H9 (cell line): ENCODE data around the gene RPS6KB2. TPM values are rescaled to one million over a fixed set of nuclear protein-coding genes. Genes with fewer than 3 reads are reported as not detected.

Experiments
- DNase-seq: peaks from one replicate; pipeline ENCODE4 v3.0.0-alpha.2; 2017
- H2AFZ ChIP-seq: one replicate; pipeline ENCODE4 v1.6.1; 2013; ENCODE audit warnings: mild to moderate bottlenecking, low read length, control low read depth, moderate library complexity
- H2AK5ac ChIP-seq: 2 replicates; pipeline ENCODE4 v1.6.1; 2013; ENCODE audit warnings: low read length, control low read depth, mixed read lengths; ENCODE audit not compliant: insufficient read length
- H2BK120ac ChIP-seq: one replicate; pipeline ENCODE4 v1.6.1; 2013; ENCODE audit warnings: low read depth, mild to moderate bottlenecking, low read length, control low read depth, inconsistent platforms; ENCODE audit not compliant: poor library complexity, severe bottlenecking
- H2BK12ac ChIP-seq: 2 replicates; pipeline ENCODE4 v1.6.1; 2013; ENCODE audit warnings: low read length, control low read depth, mixed read lengths, low read depth; ENCODE audit not compliant: insufficient read length
- H2BK15ac ChIP-seq: 2 replicates; pipeline ENCODE4 v1.6.1; 2013; ENCODE audit warnings: low read depth, low read length, control low read depth
- H2BK20ac ChIP-seq: one replicate; pipeline ENCODE4 v1.6.1; 2013; ENCODE audit warnings: low read depth, mild to moderate bottlenecking, low read length, control low read depth, inconsistent platforms; ENCODE audit not compliant: poor library complexity, severe bottlenecking
- H2BK5ac ChIP-seq: 2 replicates; pipeline ENCODE4 v1.6.1; 2013; ENCODE audit warnings: low read length, control low read depth, mixed read lengths; ENCODE audit not compliant: insufficient read length
- H3K14ac ChIP-seq: 2 replicates; pipeline ENCODE4 v1.6.1; 2013; ENCODE audit warnings: low read length, control low read depth; ENCODE audit not compliant: insufficient read depth
- H3K18ac ChIP-seq: 2 replicates; pipeline ENCODE4 v1.6.1; 2013; ENCODE audit warnings: low read depth, mild to moderate bottlenecking, mixed read lengths, low read length, control low read depth; ENCODE audit not compliant: insufficient read length
- H3K23ac ChIP-seq: 2 replicates; pipeline ENCODE4 v1.6.1; 2013; ENCODE audit warnings: low read length, control low read depth, mixed read lengths, low read depth; ENCODE audit not compliant: insufficient read length
- H3K23me2 ChIP-seq: 2 replicates; pipeline ENCODE4 v1.6.1; 2013; ENCODE audit warnings: low read depth, mild to moderate bottlenecking, mixed read lengths, low read length, control low read depth; ENCODE audit not compliant: insufficient read length, poor library complexity, severe bottlenecking
- H3K27ac ChIP-seq: 2 replicates; pipeline ENCODE4 v1.5.1; 2013; ENCODE audit warnings: low read length, control low read depth, mixed read lengths, low read depth; ENCODE audit not compliant: insufficient read length
- H3K27me3 ChIP-seq: 2 replicates; pipeline ENCODE4 v1.6.1; 2013; ENCODE audit warnings: low read length, control low read depth, inconsistent platforms; ENCODE audit not compliant: insufficient read depth
- H3K4ac ChIP-seq: 2 replicates; pipeline ENCODE4 v1.6.1; 2013; ENCODE audit warnings: low read depth, mild to moderate bottlenecking, control low read depth, inconsistent platforms, low read length, moderate library complexity
- H3K4me1 ChIP-seq: 2 replicates; pipeline ENCODE4 v1.6.1; 2013; ENCODE audit warnings: low read length, control low read depth, inconsistent platforms; ENCODE audit not compliant: insufficient read depth
- H3K4me2 ChIP-seq: 2 replicates; pipeline ENCODE4 v1.6.1; 2013; ENCODE audit warnings: low read length, control low read depth, mixed read lengths; ENCODE audit not compliant: insufficient read length, insufficient read depth
- H3K56ac ChIP-seq: 2 replicates; pipeline ENCODE4 v1.6.1; 2013; ENCODE audit warnings: low read depth, mild to moderate bottlenecking, mixed read lengths, low read length, control low read depth; ENCODE audit not compliant: insufficient read length
- H3K79me1 ChIP-seq: 2 replicates; pipeline ENCODE4 v1.6.1; 2013; ENCODE audit warnings: low read depth, mild to moderate bottlenecking, moderate library complexity, low read length, control low read depth, inconsistent platforms; ENCODE audit not compliant: insufficient read depth, poor library complexity, severe bottlenecking
- H3K79me2 ChIP-seq: 2 replicates; pipeline ENCODE4 v1.6.1; 2013; ENCODE audit warnings: low read length, control low read depth, inconsistent platforms; ENCODE audit not compliant: insufficient read depth
- H3K9ac ChIP-seq: 2 replicates; pipeline ENCODE4 v1.6.1; 2013; ENCODE audit warnings: low read length, control low read depth, mixed read lengths; ENCODE audit not compliant: insufficient read length; ENCODE audit errors: extremely low read depth
- H3K9me3 ChIP-seq: one replicate; pipeline ENCODE4 v1.6.1; 2013; ENCODE audit warnings: low read depth, low read length, inconsistent platforms; ENCODE audit not compliant: control insufficient read depth
- H3T11ph ChIP-seq: one replicate; pipeline ENCODE4 v1.6.1; 2013; ENCODE audit warnings: mild to moderate bottlenecking, low read length, control low read depth, inconsistent platforms
- H4K20me1 ChIP-seq: one replicate; pipeline ENCODE4 v1.6.1; 2013; ENCODE audit not compliant: control insufficient read depth, insufficient read length, insufficient read depth
- H4K5ac ChIP-seq: 2 replicates; pipeline ENCODE4 v1.6.1; 2013; ENCODE audit warnings: low read depth, mild to moderate bottlenecking, mixed read lengths, low read length, control low read depth; ENCODE audit not compliant: insufficient read length
- H4K8ac ChIP-seq: replicated peaks from 2 replicates; pipeline ENCODE4 v1.6.1; 2013; ENCODE audit warnings: low read length, control low read depth, mixed read lengths, low read depth; ENCODE audit not compliant: insufficient read length
- H4K91ac ChIP-seq: 2 replicates; pipeline ENCODE4 v1.6.1; 2013; ENCODE audit warnings: low read depth, mild to moderate bottlenecking, moderate library complexity, mixed read lengths, low read length, control low read depth; ENCODE audit not compliant: insufficient read length
- H3K27ac Mint-ChIP-seq, 3 experiments: 2 replicates in 2 of 3; 3 replicates in 1 of 3; pipeline ENCODE4 v1.8.0; 2020 to 2021; ENCODE audit warnings: mixed read lengths in 3 of 3, mild to moderate bottlenecking in 1 of 3, moderate library complexity in 1 of 3
- H3K27me3 Mint-ChIP-seq: 2 replicates; pipeline ENCODE4 v1.8.0; 2021; ENCODE audit warnings: low read depth, mild to moderate bottlenecking, moderate library complexity, mixed read lengths
- H3K36me3 Mint-ChIP-seq, 3 experiments: 2 replicates in 2 of 3; 3 replicates in 1 of 3; pipeline ENCODE4 v1.8.0; 2020 to 2021; ENCODE audit warnings: low read depth in 3 of 3, mixed read lengths in 3 of 3; ENCODE audit not compliant: insufficient read depth in 1 of 3
- H3K4me1 Mint-ChIP-seq, 2 experiments: 2 replicates each; pipeline ENCODE4 v1.8.0; 2020; ENCODE audit warnings: mixed read lengths in 2 of 2
- H3K4me3 Mint-ChIP-seq, 2 experiments: 2 replicates in 1 of 2; 3 replicates in 1 of 2; pipeline ENCODE4 v1.8.0; 2020 to 2021; ENCODE audit warnings: mild to moderate bottlenecking in 2 of 2, mixed read lengths in 2 of 2, moderate library complexity in 1 of 2
- H3K9me3 Mint-ChIP-seq, 2 experiments: 2 replicates in 1 of 2; 3 replicates in 1 of 2; pipeline ENCODE4 v1.8.0; 2020; ENCODE audit warnings: mild to moderate bottlenecking in 2 of 2, mixed read lengths in 2 of 2, moderate library complexity in 1 of 2
- CTCF ChIP-seq: fragments of 200-600 bp; sonication (generic); conservative IDR thresholded peaks from 3 replicates; pipeline ENCODE4 v1.8.0; 2021; ENCODE audit warnings: antibody characterized with exemption, mild to moderate bottlenecking
- WGBS: extraction: QIAGEN DNeasy Blood & Tissue Kit; methylation state at CpG from one replicate; pipeline ENCODE4 v1.1.7; 2013; ENCODE audit warnings: missing lambda C conversion rate, low lambda C conversion rate, mixed read lengths; ENCODE audit not compliant: insufficient read length; ENCODE audit errors: extremely low coverage; 5-methylcytosine and 5-hydroxymethylcytosine counted together
- total RNA-seq: library from RNA; stranded (reverse); gene quantifications from 2 replicates; pipeline ENCODE4 v1.2.1, GENCODE V29; 2021

RPS6KB2 gene
- total RNA-seq, 1 experiment from 2014 or later, result 51.7 TPM

DNA sequence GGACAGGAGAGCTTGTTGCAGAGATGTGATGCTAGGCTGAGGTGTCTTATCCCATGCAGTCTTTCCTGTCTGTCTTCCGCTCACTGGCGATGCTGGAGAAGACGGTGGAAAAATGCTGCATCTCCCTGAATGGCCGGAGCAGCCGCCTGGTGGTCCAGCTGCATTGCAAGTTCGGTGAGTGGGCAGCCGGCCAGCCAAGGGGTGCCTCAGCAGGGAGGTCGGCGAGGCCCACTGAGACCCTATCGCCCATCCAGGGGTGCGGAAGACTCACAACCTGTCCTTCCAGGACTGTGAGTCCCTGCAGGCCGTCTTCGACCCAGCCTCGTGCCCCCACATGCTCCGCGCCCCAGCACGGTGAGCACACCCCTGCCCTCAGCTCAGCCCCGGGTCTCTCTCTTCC, 34.9 kb upstream of the RPS6KB2 start:
- Histone ChIP-seq H3K4ac (no peak overlapping the region), H3K56ac (no peak overlapping the region), H3K23me2 (peaks cover 13% of the 10 kb centered on the region), H2BK12ac (no peak overlapping the region), H3K18ac (no peak overlapping the region), H3T11ph (no peak overlapping the region), H4K91ac (no peak overlapping the region), H4K20me1 (no peaks in the 10 kb centered on the region), H2AFZ (no peak overlapping the region), H3K4me2 (no peak overlapping the region), H3K27ac (no peak overlapping the region), H2BK5ac (no peak overlapping the region), H2BK15ac (no peak overlapping the region), H2BK20ac (no peak overlapping the region), H4K8ac (no peak overlapping the region), H3K79me1 (no peaks in the 10 kb centered on the region), H3K4me1 (no peaks in the 10 kb centered on the region; the same call in 1 of the 2 replicates), H2AK5ac (no peak overlapping the region), H4K5ac (no peak overlapping the region), H3K9ac (no peak overlapping the region), H3K23ac (no peak overlapping the region), H2BK120ac (no peak overlapping the region), H3K79me2 (no peaks in the 10 kb centered on the region), H3K14ac (no peak overlapping the region), H3K9me3 (no peaks in the 10 kb centered on the region), H3K27me3 (no peaks in the 10 kb centered on the region)
- no CpG with 5 or more reads among the region's 18 CpGs for WGBS
- H3K9me3 Mint-ChIP-seq, result no peaks in the 10 kb centered on the region; a peak in 1 of 5 replicates
- H3K27ac Mint-ChIP-seq, result no peak overlapping the region
- no peak overlapping the region; a peak in 2 of 5 replicates for H3K4me3 Mint-ChIP-seq
- TF ChIP-seq CTCF, result no peak
- peaks cover 26 to 30% of the 10 kb centered on the region in 2 experiments for H3K4me1 Mint-ChIP-seq
- H3K36me3 Mint-ChIP-seq, result peaks cover 17 to 39% (median 34%) of the 10 kb centered on the region in 3 experiments
- H3K27me3 Mint-ChIP-seq, result no peaks in the 10 kb centered on the region
- no peak for DNase-seq
